Adipose tissue (tissue), 3 donors: ENCODE results near the gene FGF2. TPM values are rescaled to one million over a fixed set of nuclear protein-coding genes. Genes with fewer than 3 reads are reported as not detected.
"Not testable (repeated sequence)": the region's sequence is repeated elsewhere in the genome, so short reads cannot be mapped to it uniquely, and the experiment has no call there.

Experiments
- H3K27ac ChIP-seq: one replicate; pipeline ENCODE4 v1.5.1; 2013; ENCODE audit warnings: low read depth, low read length
- WGBS, 3 donors: extraction: QIAGEN DNeasy Blood & Tissue Kit; methylation state at CpG; one replicate each; pipeline ENCODE4 v1.1.7; 2013; 5-methylcytosine and 5-hydroxymethylcytosine counted together
- polyA plus RNA-seq, 3 donors: library from polyadenylated mRNA; stranded (reverse); fragments of 200-250 nt; gene quantifications; one replicate each; pipeline ENCODE4 v1.2.3, GENCODE V29; 2013
- donor health status: healthy with polysubstance abuse.
- donor health status: Bipolar disorder and iron deficiency.
- donor health status: healthy.

FGF2 gene
- polyA plus RNA-seq, 3 donors: 0.46 to 16.7 (median 9.3) TPM

DNA sequence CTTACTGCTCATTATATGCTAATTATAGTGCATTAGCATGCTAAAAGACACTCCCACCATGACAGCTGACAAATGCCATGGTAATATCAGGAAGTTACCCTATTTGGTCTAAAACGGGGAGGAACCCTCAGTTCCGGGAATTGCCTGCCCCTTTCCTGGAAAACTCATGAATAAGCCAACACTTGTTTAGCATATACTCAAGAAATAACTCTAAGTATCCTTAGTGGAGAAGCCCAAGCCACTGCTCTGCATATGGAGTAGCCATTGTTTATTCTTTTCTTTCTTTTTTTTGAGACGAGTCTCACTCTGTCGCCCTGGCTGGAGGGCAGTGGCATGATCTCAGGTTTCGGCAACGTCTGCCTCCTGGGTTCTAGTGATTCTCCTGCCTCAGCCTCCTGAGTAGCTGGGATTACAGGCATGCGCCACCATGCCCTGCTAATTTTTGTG lies 80.3 kb downstream of the FGF2 start:
- WGBS, 3 donors: 89 to 95% (median 95%) methylated on average over 7 of the region's 7 CpGs
- H3K27ac ChIP-seq: no peak overlapping the region

GRCh38 chr4:122908223-122908622 lies 81.6 kb downstream of the FGF2 start:
- no peak overlapping the region for H3K27ac ChIP-seq
- WGBS, 3 donors: 81 to 98% (median 94%) methylated on average over 1 of the region's 1 CpG

GRCh38 chr4:122909683-122910082 lies 83.1 kb downstream of the FGF2 start:
- H3K27ac ChIP-seq: no peak overlapping the region
- WGBS, 3 donors: 73 to 93% (median 73%) methylated on average over 2 of the region's 2 CpGs

DNA sequence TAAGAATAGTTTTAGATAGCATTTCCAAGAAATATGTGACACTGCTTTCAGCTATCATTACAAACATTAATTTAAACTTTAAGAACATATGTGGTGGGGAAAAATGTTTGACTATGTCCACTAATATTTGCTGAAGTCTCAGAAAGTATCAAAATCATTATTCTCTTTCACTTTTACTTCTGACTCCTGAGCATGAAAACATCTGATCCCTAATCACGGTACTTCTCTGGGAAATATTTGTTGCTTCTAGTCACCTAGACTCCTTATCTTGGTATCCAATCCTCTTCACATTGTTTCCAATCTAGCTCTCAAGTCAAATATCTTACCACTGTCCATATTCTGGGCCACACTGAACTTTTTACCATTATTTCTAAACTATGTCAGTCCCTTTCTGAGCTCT lies 85.0 kb downstream of the FGF2 start:
- 66 to 91% (median 68%) methylated on average over 1 of the region's 1 CpG for WGBS, 3 donors
- H3K27ac ChIP-seq: no peak overlapping the region

- 78 to 96% (median 86%) methylated on average over 1 of the region's 1 CpG for WGBS, 3 donors
- H3K27ac ChIP-seq: no peak overlapping the region
Observed at GRCh38 chr4:122912810-122913575, 86.4 kb downstream of the FGF2 start.

GRCh38 chr4:122914292-122914904 lies 87.8 kb downstream of the FGF2 start:
- 38 to 48% (median 40%) methylated on average over 4 of the region's 4 CpGs for WGBS, 3 donors
- no peak overlapping the region for H3K27ac ChIP-seq

GRCh38 chr4:122914938-122915337 lies 88.3 kb downstream of the FGF2 start:
- 77 to 96% (median 80%) methylated on average over 3 of the region's 3 CpGs for WGBS, 3 donors
- H3K27ac ChIP-seq: no peak overlapping the region

- H3K27ac ChIP-seq: no peak overlapping the region
- 81 to 87% (median 85%) methylated on average over 5 of the region's 5 CpGs for WGBS, 3 donors
Observed at GRCh38 chr4:122917731-122918130, 91.1 kb downstream of the FGF2 start.

DNA sequence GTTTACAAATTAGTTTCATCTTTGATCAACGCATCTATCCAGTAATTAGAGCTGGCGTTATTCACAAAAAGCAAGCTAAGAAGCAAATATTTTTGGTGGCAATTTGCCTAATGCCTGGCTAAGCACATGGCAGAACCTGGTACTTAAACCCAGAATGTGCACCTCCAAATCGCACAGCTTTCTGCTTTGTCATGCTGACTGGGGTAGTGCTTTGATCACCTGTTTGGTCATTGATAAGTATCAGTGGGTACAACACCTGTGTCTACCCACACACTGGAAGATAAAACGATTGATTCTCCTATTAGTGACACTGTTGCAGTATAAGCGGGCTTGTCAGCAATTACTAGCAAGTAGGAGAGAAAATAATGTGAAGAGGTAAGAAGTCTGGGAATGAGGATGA lies 93.8 kb downstream of the FGF2 start:
- no peak overlapping the region for H3K27ac ChIP-seq
- 62 to 90% (median 89%) methylated on average over 5 of the region's 5 CpGs for WGBS, 3 donors

DNA sequence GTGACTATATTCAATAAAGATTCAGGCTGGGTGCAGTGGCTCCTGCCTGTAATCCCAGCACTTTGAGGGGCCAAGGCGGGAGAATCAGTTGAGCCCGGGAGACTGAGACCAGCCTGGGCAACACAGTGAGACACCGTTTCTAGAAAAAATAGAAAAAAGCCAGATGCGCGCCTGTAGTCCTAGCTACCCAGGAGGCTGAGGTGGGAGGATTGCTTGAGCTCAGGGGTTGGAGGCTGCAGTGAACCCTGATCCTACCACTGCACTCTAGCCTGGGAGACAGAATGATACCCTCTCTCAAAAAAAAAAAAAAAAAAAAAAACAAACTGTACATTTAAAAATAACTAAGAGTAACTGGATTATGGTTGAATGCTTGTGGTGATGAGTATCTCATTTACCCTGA lies 94.7 kb downstream of the FGF2 start:
- 80 to 90% (median 90%) methylated on average over 5 of the region's 5 CpGs for WGBS, 3 donors
- no peak overlapping the region for H3K27ac ChIP-seq

- H3K27ac ChIP-seq: peak within 1 kb of the TSS; percentile 42
- 0% methylated on average over 63 of the region's 63 CpGs for WGBS, 3 donors
Observed at GRCh38 chr4:122921971-122922876, 95.6 kb downstream of the FGF2 start, which contains the start of gene NUDT6. NUDT6 (minus strand) TSS chr4:122922597; CDS start chr4:122922572, 25 bp downstream.

GRCh38 chr4:122922877-122923511 lies 96.4 kb downstream of the FGF2 start:
- 0% methylated on average over 34 of the region's 34 CpGs for WGBS, 3 donors

DNA sequence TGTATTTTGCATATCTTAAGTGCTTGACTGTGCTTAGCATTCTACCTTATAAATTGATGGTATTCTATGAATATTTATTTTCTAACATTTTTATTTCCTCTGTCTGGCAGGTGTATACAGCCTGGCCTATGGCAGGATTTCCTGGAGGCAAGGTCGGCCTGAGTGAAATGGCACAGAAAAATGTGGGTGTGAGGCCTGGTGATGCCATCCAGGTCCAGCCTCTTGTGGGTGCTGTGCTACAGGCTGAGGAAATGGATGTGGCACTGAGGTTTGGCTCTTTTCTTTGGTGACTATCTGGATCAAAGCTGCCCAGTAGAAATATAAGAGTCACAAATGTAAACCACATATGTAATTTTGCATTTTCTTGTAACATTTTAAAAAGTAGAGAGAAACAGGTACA lies 102.3 kb downstream of the FGF2 start:
- 72 to 80% (median 77%) methylated on average over 1 of the region's 1 CpG for WGBS, 3 donors

More at GRCh38 chr4:122922877-122923511, 96.4 kb downstream of the FGF2 start:
- H3K27ac ChIP-seq: peak overlapping the region; percentile 42

DNA sequence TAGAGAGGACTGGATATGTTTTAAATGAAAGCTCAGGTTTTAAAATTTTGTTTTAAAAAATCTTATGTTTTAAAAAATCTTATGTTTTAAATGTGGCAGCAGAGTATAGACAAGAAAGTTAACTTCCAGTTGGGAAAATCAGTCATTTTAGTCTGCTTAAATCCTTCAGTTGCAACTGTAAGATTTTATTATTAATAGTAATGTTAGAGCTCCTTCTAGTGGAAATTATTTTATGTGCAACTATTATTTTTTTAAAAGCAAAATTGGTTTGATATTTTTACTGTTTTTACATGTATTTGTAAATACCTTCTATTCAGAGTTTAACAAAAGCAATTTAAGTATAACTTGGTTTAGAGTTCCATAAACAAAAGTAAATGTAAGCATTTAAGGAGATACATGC lies 104.2 kb downstream of the FGF2 start:
- no peak overlapping the region for H3K27ac ChIP-seq

More for the DNA sequence above, 102.3 kb downstream of the FGF2 start:
- no peak overlapping the region for H3K27ac ChIP-seq

- no peak overlapping the region for H3K27ac ChIP-seq
Observed at GRCh38 chr4:122932763-122933162, 106.1 kb downstream of the FGF2 start.

- 94 to 95% (median 94%) methylated on average over 8 to 14 of the region's 17 CpGs for WGBS, 3 donors
- not testable (repeated sequence) for H3K27ac ChIP-seq
Observed at GRCh38 chr4:122945136-122945535, 118.5 kb downstream of the FGF2 start.

DNA sequence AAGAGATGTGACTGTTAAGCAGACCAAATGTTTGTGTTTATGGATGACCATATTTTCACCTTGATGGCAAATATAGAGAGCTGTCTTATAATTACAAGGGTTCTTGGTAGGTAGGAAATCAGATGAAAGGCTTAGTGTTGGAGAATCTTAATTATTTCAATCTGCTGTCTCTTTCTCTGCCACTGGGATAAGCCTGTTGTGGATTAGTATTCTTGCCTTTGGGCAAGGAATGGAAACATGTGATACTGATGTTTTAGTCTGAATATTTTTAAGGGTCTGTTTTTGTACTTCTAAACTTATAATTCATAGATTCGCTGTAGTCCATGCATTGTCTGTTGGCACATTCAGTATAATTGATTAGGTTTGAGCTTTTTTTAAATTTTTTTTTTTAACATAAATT lies 119.5 kb downstream of the FGF2 start:
- no peak overlapping the region for H3K27ac ChIP-seq
- 92 to 100% (median 95%) methylated on average over 1 of the region's 1 CpG for WGBS, 3 donors
